GM12875 (cell line): ENCODE data around the gene CHURC1.

Experiments
- H3K4me3 ChIP-seq: one replicate; pipeline ENCODE4 v1.5.1; 2011; ENCODE audit warnings: low read depth, low read length, control low read depth
- CTCF ChIP-seq: IDR thresholded peaks from 2 replicates; pipeline ENCODE4 v1.5.1; 2011; ENCODE audit warnings: low read depth, mild to moderate bottlenecking, control low read depth, inconsistent platforms, low read length, moderate library complexity, borderline replicate concordance; ENCODE audit not compliant: insufficient read depth

The CHURC1 gene

DNA sequence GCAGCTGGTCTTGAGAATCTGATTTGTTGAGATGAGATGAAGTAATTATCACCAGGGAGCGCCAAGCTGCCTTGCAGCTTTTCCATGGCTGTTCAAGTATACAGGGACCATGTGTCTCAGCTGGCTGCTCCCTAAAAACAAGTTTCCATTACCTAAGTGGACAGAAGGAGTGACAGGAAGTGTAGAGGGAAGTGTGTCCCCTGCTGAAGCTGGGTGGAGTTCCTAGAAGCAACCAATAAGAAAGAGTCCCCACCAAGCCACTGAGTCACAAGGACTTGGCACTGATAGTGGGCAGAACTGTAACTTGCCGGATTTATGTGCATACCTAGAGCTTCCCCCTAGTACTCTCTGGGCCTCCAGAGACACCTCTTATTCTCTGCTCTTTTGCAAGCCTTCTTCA is 29.8 kb downstream of the CHURC1 start:
- H3K4me3 ChIP-seq: no peak overlapping the region
- TF ChIP-seq CTCF: no peak

DNA sequence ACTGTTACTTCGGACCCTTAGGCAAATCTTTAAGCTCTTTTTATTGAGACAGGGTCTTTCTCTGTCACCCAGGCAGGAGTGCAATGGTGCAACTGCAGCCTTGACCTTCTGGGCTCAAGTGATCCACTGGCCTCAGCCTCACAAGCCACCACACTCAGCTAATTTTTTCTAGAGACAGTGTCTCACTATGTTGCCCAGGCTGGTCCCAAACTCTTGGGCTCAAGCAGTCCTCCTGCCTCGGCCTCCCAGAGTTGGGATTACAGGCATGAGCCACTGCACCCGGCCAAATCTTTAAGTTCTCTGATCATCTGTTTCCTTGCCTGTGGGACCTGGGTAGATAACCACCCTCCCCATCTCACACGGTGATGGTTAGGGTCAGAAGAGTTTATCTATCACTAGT is 30.6 kb downstream of the CHURC1 start:
- no peak for TF ChIP-seq CTCF
- H3K4me3 ChIP-seq: no peak overlapping the region

DNA sequence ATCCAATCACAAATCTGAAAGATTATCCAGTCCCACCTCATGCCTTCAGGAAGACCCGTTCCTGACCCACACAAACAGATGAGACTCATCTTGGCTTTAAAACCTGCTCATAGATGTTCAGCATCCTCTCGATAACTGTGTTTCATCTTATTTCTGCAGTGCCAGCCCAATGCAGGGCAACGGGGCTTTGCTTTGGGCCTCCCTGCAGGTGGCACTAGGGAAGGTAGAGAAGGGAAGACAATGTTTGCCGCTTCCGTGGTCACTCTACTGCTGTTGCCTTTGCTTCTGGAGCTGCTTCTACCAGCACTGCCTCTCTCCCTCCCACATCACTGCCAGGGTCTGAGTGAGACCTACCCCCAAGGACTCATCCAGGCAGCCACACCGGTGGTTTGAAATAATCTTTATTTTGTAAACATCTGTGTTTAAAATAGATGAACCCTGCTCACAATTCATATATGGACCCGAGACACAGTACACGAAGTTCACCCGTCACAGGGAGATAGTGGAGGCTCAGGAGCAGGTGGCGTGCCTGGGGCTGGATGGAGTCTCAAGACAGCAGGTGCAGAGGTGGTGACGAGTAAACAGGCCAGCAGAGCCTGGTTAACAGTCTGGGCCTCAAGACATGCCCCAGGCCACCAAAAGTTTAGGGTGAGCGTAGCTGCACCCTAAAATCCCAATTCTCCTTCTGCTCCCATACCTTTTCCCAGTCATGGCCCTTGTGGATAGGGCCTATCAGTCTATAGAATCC is 31.4 kb downstream of the CHURC1 start:
- no peak for TF ChIP-seq CTCF

GRCh38 chr14:64946310-64947045 is 32.2 kb downstream of the CHURC1 start:
- H3K4me3 ChIP-seq: no peak overlapping the region
- TF ChIP-seq CTCF: no peak

More for the DNA sequence above, 31.4 kb downstream of the CHURC1 start:
- no peak overlapping the region for H3K4me3 ChIP-seq

DNA sequence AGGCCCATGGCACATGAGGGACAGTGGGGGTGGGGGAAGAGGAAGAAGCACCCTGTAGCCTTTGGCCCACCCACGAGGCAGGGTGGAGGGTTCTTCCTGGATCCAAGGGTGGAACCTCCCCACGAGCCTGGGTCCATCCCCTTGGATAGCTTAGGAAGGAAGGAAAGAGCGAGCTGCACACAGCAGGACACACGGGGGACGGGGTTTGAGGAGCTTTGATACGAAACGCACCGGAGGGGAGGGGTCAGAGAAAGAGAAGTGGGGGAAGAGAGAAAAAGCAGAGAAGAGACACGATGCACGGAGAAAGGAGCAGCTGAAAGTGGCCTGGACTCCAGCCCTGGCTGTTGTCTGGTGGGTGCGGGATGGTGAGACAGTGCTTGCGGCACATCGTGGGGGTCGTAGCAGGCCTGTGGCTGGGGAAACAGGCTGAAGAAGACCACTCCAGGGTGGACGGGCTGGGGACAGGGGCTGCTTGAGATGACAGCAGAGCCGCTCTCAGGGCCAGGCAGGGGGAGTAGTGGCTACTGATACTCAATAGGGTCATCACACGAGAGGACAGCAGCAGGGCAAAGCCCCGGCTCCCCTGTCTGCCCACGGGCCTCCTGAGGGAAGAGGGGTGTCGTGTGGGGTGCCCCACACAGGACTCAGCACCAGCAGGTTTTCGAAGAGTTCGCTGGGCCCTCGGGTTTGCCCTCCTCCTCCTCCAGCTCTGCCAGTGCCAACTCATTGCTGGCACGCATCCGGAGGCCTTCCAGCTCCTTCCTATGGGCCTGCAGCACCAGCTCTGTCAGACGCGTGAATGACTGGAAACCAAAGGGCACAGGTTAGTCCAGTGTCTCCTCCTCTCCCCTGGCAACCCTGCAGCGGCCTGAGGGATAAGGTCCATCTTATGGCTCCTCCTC is 33.7 kb downstream of the CHURC1 start:
- TF ChIP-seq CTCF: no peak
- H3K4me3 ChIP-seq: no peak overlapping the region

DNA sequence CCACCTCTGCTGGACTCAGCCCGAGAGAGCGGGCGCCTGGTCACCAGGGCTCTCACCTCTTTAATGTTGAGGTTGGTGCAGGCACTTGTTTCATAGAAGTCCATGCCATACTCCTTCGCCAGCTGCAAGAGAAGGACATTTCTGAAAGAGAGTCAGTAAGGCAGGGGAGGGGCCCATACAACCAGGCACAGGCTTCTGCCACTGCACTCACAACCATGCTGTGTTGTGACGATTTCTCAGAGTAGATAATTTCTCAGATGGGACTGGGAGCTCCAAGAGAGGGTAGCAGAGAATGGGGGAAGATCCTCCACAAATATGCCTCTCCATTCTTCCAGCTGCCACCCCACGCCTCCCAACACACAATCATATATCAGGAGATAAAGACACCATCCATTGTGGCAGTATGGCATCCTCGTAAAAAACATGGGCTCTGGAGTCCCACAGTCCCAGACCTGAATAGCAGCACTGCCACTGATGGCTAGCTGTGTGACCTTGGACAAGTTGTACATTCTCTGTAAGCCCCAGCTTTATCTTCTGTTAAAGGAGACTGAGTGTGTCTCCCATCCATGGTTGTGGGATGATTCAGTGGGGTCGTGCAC is 34.5 kb downstream of the CHURC1 start:
- TF ChIP-seq CTCF: no peak
- H3K4me3 ChIP-seq: no peak overlapping the region
